ENCODE results near the gene TGM5. TPM values are rescaled to one million over a fixed set of nuclear protein-coding genes. Genes with fewer than 3 reads are reported as not detected.

TGM5 gene
- total and polyA plus RNA-seq, 2 donors (not counting 1 experiment from before 2014, with no cell fraction given), result 0.42 TPM; not detected in 1

DNA sequence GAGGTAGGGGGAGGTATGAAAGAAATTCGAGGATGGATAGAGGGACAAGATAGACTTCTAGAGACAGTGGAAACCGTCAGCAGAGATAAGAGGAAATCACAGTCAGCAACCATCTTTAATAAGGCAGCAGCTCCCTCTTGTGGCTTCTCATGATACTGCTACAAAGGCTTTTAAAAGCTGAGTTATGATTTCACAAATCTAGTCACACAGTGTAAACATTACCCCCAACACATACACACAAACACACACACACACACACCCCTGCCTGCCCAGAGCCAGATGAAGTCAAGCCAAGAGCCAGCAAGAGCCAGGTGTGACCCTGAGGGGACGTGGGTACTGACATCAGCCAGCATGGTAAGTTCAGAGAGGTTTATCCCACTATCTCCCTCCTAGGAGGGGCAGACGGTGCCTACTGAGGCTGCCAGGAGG is 18.9 kb upstream of the TGM5 start:
- H3K9me3 Mint-ChIP-seq (ENCODE audit: insufficient read depth), result no peaks in the 10 kb centered on the region
- no peak for TF ChIP-seq EZH2 (IDR thresholded peaks at IDR 0.05; ENCODE audit: borderline replicate concordance, insufficient read depth, low read depth, low read length, poor library complexity, severe bottlenecking)
- TF ChIP-seq, protein P1, sequence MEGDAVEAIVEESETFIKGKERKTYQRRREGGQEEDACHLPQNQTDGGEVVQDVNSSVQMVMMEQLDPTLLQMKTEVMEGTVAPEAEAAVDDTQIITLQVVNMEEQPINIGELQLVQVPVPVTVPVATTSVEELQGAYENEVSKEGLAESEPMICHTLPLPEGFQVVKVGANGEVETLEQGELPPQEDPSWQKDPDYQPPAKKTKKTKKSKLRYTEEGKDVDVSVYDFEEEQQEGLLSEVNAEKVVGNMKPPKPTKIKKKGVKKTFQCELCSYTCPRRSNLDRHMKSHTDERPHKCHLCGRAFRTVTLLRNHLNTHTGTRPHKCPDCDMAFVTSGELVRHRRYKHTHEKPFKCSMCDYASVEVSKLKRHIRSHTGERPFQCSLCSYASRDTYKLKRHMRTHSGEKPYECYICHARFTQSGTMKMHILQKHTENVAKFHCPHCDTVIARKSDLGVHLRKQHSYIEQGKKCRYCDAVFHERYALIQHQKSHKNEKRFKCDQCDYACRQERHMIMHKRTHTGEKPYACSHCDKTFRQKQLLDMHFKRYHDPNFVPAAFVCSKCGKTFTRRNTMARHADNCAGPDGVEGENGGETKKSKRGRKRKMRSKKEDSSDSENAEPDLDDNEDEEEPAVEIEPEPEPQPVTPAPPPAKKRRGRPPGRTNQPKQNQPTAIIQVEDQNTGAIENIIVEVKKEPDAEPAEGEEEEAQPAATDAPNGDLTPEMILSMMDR (IDR thresholded peaks at IDR 0.05), result peak; percentile 84
- Histone ChIP-seq H3K4me2 (replicated peaks; ENCODE audit: low read depth, low read length, poor library complexity, severe bottlenecking) (peak overlapping the region; percentile 24), H3K4me1 (ENCODE audit: control insufficient read depth in 2 of 2, insufficient read depth in 2 of 2, low read length in 2 of 2) (peaks cover 11 to 12% of the 10 kb centered on the region in 2 donors), H3K9me3 (ENCODE audit: control extremely low read depth in 1 of 3, control insufficient read depth in 2 of 3, insufficient read depth in 1 of 3, low read length in 2 of 3) (no peaks in the 10 kb centered on the region), H3K36me3 (replicated peaks in 1 of 2; ENCODE audit: control extremely low read depth in 1 of 2, control insufficient read depth in 1 of 2, extremely low read depth in 1 of 2, insufficient read depth in 2 of 2, low read length in 1 of 2) (no peaks in the 10 kb centered on the region), H3K79me2 (ENCODE audit: control insufficient read depth, insufficient read depth, low read length) (no peaks in the 10 kb centered on the region), H4K20me1 (ENCODE audit: control insufficient read depth, insufficient read depth, low read length, poor library complexity, severe bottlenecking) (no peaks in the 10 kb centered on the region), H2AFZ (ENCODE audit: insufficient read depth, low read depth, low read length, poor library complexity, severe bottlenecking) (peak overlapping the region; percentile 35), H3K9ac (ENCODE audit: low read length) (no peak overlapping the region), H3K4me3 (ENCODE audit: control extremely low read depth in 1 of 5, extremely low read depth in 1 of 5, insufficient read depth in 1 of 5, low read depth in 2 of 5, low read length in 4 of 5) (peak overlapping the region in 1 of 5 experiments; percentile 16), H3K27ac (ENCODE audit: low read length in 2 of 2) (no peak overlapping the region), H3K27me3 (replicated peaks in 1 of 4; ENCODE audit: control extremely low read depth in 1 of 4, control insufficient read depth in 3 of 4, insufficient read depth in 4 of 4, low read length in 3 of 4) (peaks cover 0 to 10% (median 0%) of the 10 kb centered on the region in 4 experiments)
- H3K4me1 Mint-ChIP-seq, result peaks cover 14% of the 10 kb centered on the region
- peak; percentile 85 for ATAC-seq (ENCODE audit: low read depth)
- WGBS (ENCODE audit: insufficient coverage), result 21% methylated on average over 4 of the region's 4 CpGs
- peaks cover 6% of the 10 kb centered on the region for H3K27me3 Mint-ChIP-seq
- POLR2A ChIA-PET, result interaction anchor here (1.0 kb wide), 1 partner anchor 100 kb away, joined by 5 read pairs; the partner anchor contains the start of gene CCNDBP1
- intact Hi-C loops (cut with micrococcal nuclease), result loop anchor here (1.0 to 10.0 kb wide), 3 partner anchors 15 to 581 kb away; no protein-coding TSS in a partner anchor
- H3K4me3 Mint-ChIP-seq, result no peak overlapping the region
- no peak overlapping the region for H3K27ac Mint-ChIP-seq
- CTCF ChIA-PET, result interaction anchor here (0.6 to 10.8 kb wide), 34 partner anchors 9 to 874 kb away, joined by 3 to 549 read pairs (median 4); partner anchors contain the start of genes CCNDBP1, EPB42, TGM5 and TGM7
- DNase-seq, result peak; percentile 83

DNA sequence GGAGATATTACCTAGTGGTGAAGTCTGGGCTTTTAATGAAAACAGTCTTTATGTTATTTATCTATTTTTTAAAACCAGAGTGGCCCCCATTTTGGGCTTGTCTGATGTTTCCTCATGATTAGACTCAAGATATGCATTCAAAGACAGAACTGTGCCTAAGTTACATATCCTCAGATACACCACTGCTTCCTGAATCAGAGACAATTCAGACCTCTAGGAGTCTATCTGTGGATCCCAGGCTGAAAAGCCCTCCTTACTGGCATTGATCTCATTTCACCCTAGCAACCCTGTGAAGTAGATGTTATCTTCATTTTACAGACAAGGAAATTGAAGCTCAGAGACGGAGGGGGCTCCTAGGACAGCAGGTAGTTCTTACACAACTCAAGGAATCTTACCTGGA is 16.8 kb upstream of the TGM5 start:
- H3K27me3 Mint-ChIP-seq, result peaks cover 6% of the 10 kb centered on the region
- no CpG with 5 or more reads among the region's 1 CpG for WGBS (ENCODE audit: insufficient coverage)
- no peak for DNase-seq
- Histone ChIP-seq H3K4me3 (ENCODE audit: control extremely low read depth in 1 of 5, extremely low read depth in 1 of 5, insufficient read depth in 1 of 5, low read depth in 2 of 5, low read length in 4 of 5) (no peak overlapping the region), H3K79me2 (ENCODE audit: control insufficient read depth, insufficient read depth, low read length) (no peaks in the 10 kb centered on the region), H3K4me1 (ENCODE audit: control insufficient read depth in 2 of 2, insufficient read depth in 2 of 2, low read length in 2 of 2) (peaks cover 11 to 12% of the 10 kb centered on the region in 2 donors), H3K36me3 (replicated peaks in 1 of 2; ENCODE audit: control extremely low read depth in 1 of 2, control insufficient read depth in 1 of 2, extremely low read depth in 1 of 2, insufficient read depth in 2 of 2, low read length in 1 of 2) (no peaks in the 10 kb centered on the region), H3K27me3 (replicated peaks in 1 of 4; ENCODE audit: control extremely low read depth in 1 of 4, control insufficient read depth in 3 of 4, insufficient read depth in 4 of 4, low read length in 3 of 4) (peaks cover 0 to 10% (median 0%) of the 10 kb centered on the region in 4 experiments), H3K27ac (ENCODE audit: low read length in 2 of 2) (no peak overlapping the region), H2AFZ (ENCODE audit: insufficient read depth, low read depth, low read length, poor library complexity, severe bottlenecking) (peak overlapping the region; percentile 54), H3K4me2 (replicated peaks; ENCODE audit: low read depth, low read length, poor library complexity, severe bottlenecking) (no peak overlapping the region), H3K9ac (ENCODE audit: low read length) (no peak overlapping the region), H4K20me1 (ENCODE audit: control insufficient read depth, insufficient read depth, low read length, poor library complexity, severe bottlenecking) (no peaks in the 10 kb centered on the region), H3K9me3 (ENCODE audit: control extremely low read depth in 1 of 3, control insufficient read depth in 2 of 3, insufficient read depth in 1 of 3, low read length in 2 of 3) (no peaks in the 10 kb centered on the region)
- H3K9me3 Mint-ChIP-seq (ENCODE audit: insufficient read depth), result no peaks in the 10 kb centered on the region
- intact Hi-C loops (cut with micrococcal nuclease), result loop anchor here (10.0 kb wide), 1 partner anchor 579 kb away; no protein-coding TSS in a partner anchor
- POLR2A ChIA-PET, result no interaction called here
- CTCF ChIA-PET, result interaction anchor here (0.6 to 10.8 kb wide), 4 partner anchors 12 to 270 kb away, joined by 3 to 549 read pairs (median 4); partner anchors contain the start of gene EPB42
- ATAC-seq (ENCODE audit: low read depth), result no peak
- TF ChIP-seq EZH2 (IDR thresholded peaks at IDR 0.05; ENCODE audit: borderline replicate concordance, insufficient read depth, low read depth, low read length, poor library complexity, severe bottlenecking), result no peak
- TF ChIP-seq, protein P1 (IDR thresholded peaks at IDR 0.05), result no peak
- peaks cover 14% of the 10 kb centered on the region for H3K4me1 Mint-ChIP-seq
- no peak overlapping the region for H3K27ac Mint-ChIP-seq
- no peak overlapping the region for H3K4me3 Mint-ChIP-seq
